Measurements from ENCODE around the gene PDIA6. TPM values are rescaled to one million over a fixed set of nuclear protein-coding genes. Genes with fewer than 3 reads are reported as not detected.
"Not testable (repeated sequence)": the region's sequence is repeated elsewhere in the genome, so short reads cannot be mapped to it uniquely, and the experiment has no call there.

Gene PDIA6
- polyA plus RNA-seq, 4 donors = 24.4 to 311 (median 165) TPM

DNA sequence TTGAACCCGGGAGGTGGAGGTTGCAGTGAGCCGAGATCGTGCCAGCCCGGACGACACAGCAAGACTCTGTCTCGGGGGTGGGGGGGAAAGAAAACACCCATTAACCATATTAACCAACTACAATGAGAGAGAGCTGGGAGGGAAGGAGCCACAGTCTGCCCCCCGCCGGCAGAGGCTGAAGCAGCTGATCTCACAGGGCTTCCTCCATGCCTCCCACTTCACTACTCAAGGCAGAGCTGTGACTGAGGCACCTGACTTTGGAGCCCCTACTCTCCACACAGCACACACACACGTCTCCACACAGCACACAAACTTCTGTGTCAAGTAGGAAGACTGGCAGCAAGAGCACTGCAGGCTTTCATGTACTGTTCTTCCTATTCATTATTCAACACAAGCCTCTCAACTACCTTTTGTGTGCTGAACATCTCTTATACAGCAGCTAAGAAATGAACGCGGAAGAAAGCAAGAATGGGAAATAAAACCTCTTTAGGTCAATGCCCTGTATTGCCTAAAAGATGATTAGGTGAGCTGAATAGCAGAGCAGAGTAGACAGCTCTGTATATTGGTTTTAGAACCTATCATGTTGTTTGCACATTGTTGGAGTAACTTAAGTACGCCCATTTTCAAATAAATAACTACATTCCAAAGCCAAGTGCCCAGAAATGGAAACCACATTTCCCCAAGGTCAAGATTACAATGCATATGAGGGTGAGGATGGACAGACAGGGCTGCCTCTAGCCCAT is 26.2 kb downstream of the PDIA6 start:
- WGBS, 3 donors = 91 to 95% (median 94%) methylated on average over 8 to 12 of the region's 12 CpGs
- no peak for DNase-seq
- no peaks in the 10 kb centered on the region for H3K9me3 ChIP-seq (ENCODE audit: control insufficient read depth in 2 of 2, insufficient read depth in 1 of 2, low read depth in 1 of 2, low read length in 1 of 2)
- peaks cover 12 to 70% (median 17%) of the 10 kb centered on the region in 3 donors for H3K36me3 ChIP-seq (ENCODE audit: control insufficient read depth in 3 of 3, insufficient read depth in 2 of 3, low read depth in 1 of 3, low read length in 3 of 3)
- FAIRE-seq = no peak
- H3K4me1 ChIP-seq (ENCODE audit: control insufficient read depth in 3 of 3, insufficient read depth in 2 of 3, low read depth in 1 of 3, low read length in 2 of 3) = no peaks in the 10 kb centered on the region
- no peak overlapping the region for H3K27ac ChIP-seq (ENCODE audit: low read depth in 1 of 3, low read length in 2 of 3)
- no peaks in the 10 kb centered on the region for H3K27me3 ChIP-seq (ENCODE audit: control insufficient read depth in 3 of 3, insufficient read depth in 3 of 3, low read length in 3 of 3)
- H3K4me3 ChIP-seq (ENCODE audit: low read depth in 1 of 3, low read length in 3 of 3) = no peak overlapping the region

DNA sequence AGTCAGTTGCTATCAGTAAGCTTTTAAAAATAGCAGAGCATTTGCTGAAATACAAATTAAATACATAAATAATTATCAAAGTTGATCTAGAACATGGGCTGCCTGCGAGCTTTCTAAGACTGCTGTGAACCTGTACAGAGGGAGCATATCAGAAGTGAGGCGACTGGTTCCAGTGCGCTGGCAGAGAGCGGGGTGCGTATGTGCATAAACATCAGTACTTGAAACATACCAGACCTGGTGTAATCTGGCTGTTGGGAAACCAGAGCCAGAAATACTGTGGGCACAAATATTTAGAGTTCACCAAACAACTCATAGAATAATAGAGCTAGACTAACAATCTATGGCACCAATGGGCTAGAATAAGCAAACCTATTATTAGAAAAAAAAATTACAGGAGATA is 27.3 kb downstream of the PDIA6 start:
- H3K27me3 ChIP-seq (ENCODE audit: control insufficient read depth in 3 of 3, insufficient read depth in 3 of 3, low read length in 3 of 3) = no peaks in the 10 kb centered on the region
- H3K9me3 ChIP-seq (ENCODE audit: control insufficient read depth in 2 of 2, insufficient read depth in 1 of 2, low read depth in 1 of 2, low read length in 1 of 2) = no peaks in the 10 kb centered on the region
- peaks cover 14 to 72% (median 24%) of the 10 kb centered on the region in 3 donors for H3K36me3 ChIP-seq (ENCODE audit: control insufficient read depth in 3 of 3, insufficient read depth in 2 of 3, low read depth in 1 of 3, low read length in 3 of 3)
- H3K4me3 ChIP-seq (ENCODE audit: low read depth in 1 of 3, low read length in 3 of 3) = no peak overlapping the region
- 93 to 97% (median 96%) methylated on average over 5 of the region's 5 CpGs for WGBS, 3 donors
- no peak for FAIRE-seq
- no peak for DNase-seq
- no peaks in the 10 kb centered on the region for H3K4me1 ChIP-seq (ENCODE audit: control insufficient read depth in 3 of 3, insufficient read depth in 2 of 3, low read depth in 1 of 3, low read length in 2 of 3)
- no peak overlapping the region for H3K27ac ChIP-seq (ENCODE audit: low read depth in 1 of 3, low read length in 2 of 3)

DNA sequence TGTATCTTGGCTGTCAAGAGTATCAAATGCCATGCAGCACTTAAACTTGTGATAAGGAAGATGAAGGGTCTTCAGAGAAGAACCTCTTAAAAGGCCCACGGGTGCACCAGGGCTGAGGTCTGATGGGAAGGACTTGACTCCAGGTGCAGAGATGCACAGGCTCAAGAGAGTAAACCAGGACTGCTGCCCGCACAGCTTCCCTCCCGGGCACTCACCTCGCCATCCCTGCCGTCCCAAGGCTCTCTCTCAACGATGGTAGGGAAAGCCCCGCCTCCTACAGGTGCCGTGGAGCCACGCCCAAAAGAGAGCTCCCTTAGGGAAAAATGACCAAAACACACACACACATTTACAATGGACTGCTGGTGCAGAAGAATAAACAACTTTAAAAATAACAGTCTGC is 27.9 kb downstream of the PDIA6 start:
- Histone ChIP-seq H3K4me1 (ENCODE audit: control insufficient read depth in 3 of 3, insufficient read depth in 2 of 3, low read depth in 1 of 3, low read length in 2 of 3) (no peaks in the 10 kb centered on the region), H3K27ac (ENCODE audit: low read depth in 1 of 3, low read length in 2 of 3) (no peak overlapping the region), H3K36me3 (ENCODE audit: control insufficient read depth in 3 of 3, insufficient read depth in 2 of 3, low read depth in 1 of 3, low read length in 3 of 3) (peaks cover 14 to 74% (median 24%) of the 10 kb centered on the region in 3 donors), H3K9me3 (ENCODE audit: control insufficient read depth in 2 of 2, insufficient read depth in 1 of 2, low read depth in 1 of 2, low read length in 1 of 2) (no peaks in the 10 kb centered on the region), H3K4me3 (ENCODE audit: low read depth in 1 of 3, low read length in 3 of 3) (no peak overlapping the region), H3K27me3 (ENCODE audit: control insufficient read depth in 3 of 3, insufficient read depth in 3 of 3, low read length in 3 of 3) (no peaks in the 10 kb centered on the region)
- no peak for FAIRE-seq
- 76 to 85% (median 79%) methylated on average over 9 of the region's 9 CpGs for WGBS, 3 donors
- DNase-seq = no peak

DNA sequence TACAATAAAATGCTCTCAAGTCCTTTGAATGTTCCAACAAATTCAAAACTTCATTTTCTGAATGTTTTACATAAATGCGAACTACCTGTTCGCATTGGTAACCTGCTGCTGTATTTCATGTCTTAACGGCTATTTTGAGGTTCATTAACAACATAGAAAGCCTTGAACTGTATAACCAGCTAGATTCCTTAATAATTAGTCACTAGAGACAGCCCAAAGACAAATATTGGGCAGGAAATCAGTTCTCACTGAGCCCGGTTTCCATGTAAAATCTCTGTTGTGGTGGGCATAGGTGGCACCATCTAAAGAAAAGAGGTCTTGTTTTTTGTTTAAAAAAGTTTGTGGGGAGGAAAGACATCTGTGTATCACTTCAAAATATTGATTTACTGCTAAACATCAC is 29.2 kb downstream of the PDIA6 start:
- Histone ChIP-seq H3K4me3 (ENCODE audit: low read depth in 1 of 3, low read length in 3 of 3) (no peak overlapping the region), H3K9me3 (ENCODE audit: control insufficient read depth in 2 of 2, insufficient read depth in 1 of 2, low read depth in 1 of 2, low read length in 1 of 2) (no peaks in the 10 kb centered on the region), H3K27me3 (ENCODE audit: control insufficient read depth in 3 of 3, insufficient read depth in 3 of 3, low read length in 3 of 3) (no peaks in the 10 kb centered on the region), H3K4me1 (ENCODE audit: control insufficient read depth in 3 of 3, insufficient read depth in 2 of 3, low read depth in 1 of 3, low read length in 2 of 3) (no peaks in the 10 kb centered on the region), H3K36me3 (ENCODE audit: control insufficient read depth in 3 of 3, insufficient read depth in 2 of 3, low read depth in 1 of 3, low read length in 3 of 3) (peaks cover 14 to 77% (median 24%) of the 10 kb centered on the region in 3 donors), H3K27ac (ENCODE audit: low read depth in 1 of 3, low read length in 2 of 3) (no peak overlapping the region)
- WGBS, 3 donors = 75 to 85% (median 84%) methylated on average over 4 of the region's 4 CpGs
- FAIRE-seq (no peak), DNase-seq (no peak)

DNA sequence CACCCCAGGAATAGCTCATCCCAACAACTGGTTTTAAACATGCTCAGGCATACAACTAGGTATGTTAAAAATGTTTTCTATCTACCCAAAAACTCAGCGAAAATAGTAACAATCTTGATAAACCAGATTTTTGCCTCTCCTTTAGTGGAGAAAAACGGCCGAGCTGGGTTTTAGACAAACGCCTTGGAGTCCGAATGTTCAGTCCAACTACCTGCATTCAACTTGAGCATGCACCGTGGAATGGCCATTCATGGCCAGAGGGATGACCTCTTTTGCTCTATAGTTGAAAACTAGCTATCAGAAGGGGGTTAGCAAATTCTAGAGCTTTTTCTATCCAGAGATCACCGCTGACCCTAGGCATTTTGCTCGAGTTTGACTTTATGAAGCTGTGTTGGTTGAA is 30.8 kb downstream of the PDIA6 start:
- WGBS, 3 donors = 95 to 98% (median 97%) methylated on average over 8 of the region's 8 CpGs
- H3K4me3 ChIP-seq (ENCODE audit: low read depth in 1 of 3, low read length in 3 of 3) = no peak overlapping the region
- FAIRE-seq (no peak), DNase-seq (no peak)
- no peak overlapping the region for H3K27ac ChIP-seq (ENCODE audit: low read depth in 1 of 3, low read length in 2 of 3)
- no peaks in the 10 kb centered on the region for H3K27me3 ChIP-seq (ENCODE audit: control insufficient read depth in 3 of 3, insufficient read depth in 3 of 3, low read length in 3 of 3)
- H3K36me3 ChIP-seq (ENCODE audit: control insufficient read depth in 3 of 3, insufficient read depth in 2 of 3, low read depth in 1 of 3, low read length in 3 of 3) = peaks cover 16 to 78% (median 25%) of the 10 kb centered on the region in 3 donors
- H3K4me1 ChIP-seq (ENCODE audit: control insufficient read depth in 3 of 3, insufficient read depth in 2 of 3, low read depth in 1 of 3, low read length in 2 of 3) = no peaks in the 10 kb centered on the region
- no peaks in the 10 kb centered on the region for H3K9me3 ChIP-seq (ENCODE audit: control insufficient read depth in 2 of 2, insufficient read depth in 1 of 2, low read depth in 1 of 2, low read length in 1 of 2)

DNA sequence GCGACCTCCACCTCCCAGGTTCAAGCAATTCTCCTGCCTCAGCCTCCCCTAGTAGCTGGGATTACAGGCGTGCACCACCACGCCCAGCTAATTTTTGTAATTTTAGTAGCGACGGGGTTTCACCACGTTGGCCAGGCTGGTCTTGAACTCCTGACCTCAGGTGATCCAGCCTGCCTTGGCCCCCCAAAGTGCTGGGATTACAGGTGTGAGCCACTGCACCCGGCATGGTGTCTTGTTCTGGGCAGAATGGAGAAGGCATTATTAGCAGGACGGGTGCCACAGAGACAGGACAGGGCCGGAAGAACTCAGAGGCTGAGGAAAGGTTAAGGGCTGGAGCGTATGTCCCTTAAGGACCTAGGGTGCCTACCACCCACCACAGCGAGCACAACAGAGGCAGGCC is 31.8 kb downstream of the PDIA6 start:
- H3K4me1 ChIP-seq (ENCODE audit: control insufficient read depth in 3 of 3, insufficient read depth in 2 of 3, low read depth in 1 of 3, low read length in 2 of 3); H3K4me3 ChIP-seq (ENCODE audit: low read depth in 1 of 3, low read length in 3 of 3); H3K27ac ChIP-seq (ENCODE audit: low read depth in 1 of 3, low read length in 2 of 3); DNase-seq; H3K9me3 ChIP-seq (ENCODE audit: control insufficient read depth in 2 of 2, insufficient read depth in 1 of 2, low read depth in 1 of 2, low read length in 1 of 2); FAIRE-seq; H3K27me3 ChIP-seq (ENCODE audit: control insufficient read depth in 3 of 3, insufficient read depth in 3 of 3, low read length in 3 of 3): not testable (repeated sequence)
- 94 to 96% (median 95%) methylated on average over 11 of the region's 11 CpGs for WGBS, 3 donors
- H3K36me3 ChIP-seq (ENCODE audit: control insufficient read depth in 3 of 3, insufficient read depth in 2 of 3, low read depth in 1 of 3, low read length in 3 of 3) = peaks cover 16 to 81% (median 25%) of the 10 kb centered on the region in 3 donors

DNA sequence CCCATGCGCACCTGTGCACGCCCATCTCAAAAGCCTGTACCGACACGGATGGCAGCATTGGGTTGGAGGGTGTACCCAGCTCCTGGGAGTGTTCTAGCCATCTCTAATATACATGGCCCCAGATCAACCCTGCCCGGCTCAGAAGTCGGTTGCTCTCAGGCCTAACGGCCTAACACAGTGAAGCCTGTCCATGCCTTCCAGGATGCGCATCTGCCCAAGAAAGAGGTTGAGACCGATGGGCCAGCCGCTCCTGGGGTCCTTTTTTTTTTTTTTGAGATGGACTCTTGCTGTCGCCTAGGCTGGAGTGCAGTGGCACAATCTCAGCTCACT is 32.1 kb downstream of the PDIA6 start:
- Histone ChIP-seq H3K27ac (ENCODE audit: low read depth in 1 of 3, low read length in 2 of 3) (no peak overlapping the region), H3K27me3 (ENCODE audit: control insufficient read depth in 3 of 3, insufficient read depth in 3 of 3, low read length in 3 of 3) (no peaks in the 10 kb centered on the region), H3K36me3 (ENCODE audit: control insufficient read depth in 3 of 3, insufficient read depth in 2 of 3, low read depth in 1 of 3, low read length in 3 of 3) (peaks cover 16 to 81% (median 25%) of the 10 kb centered on the region in 3 donors), H3K4me3 (ENCODE audit: low read depth in 1 of 3, low read length in 3 of 3) (no peak overlapping the region), H3K4me1 (ENCODE audit: control insufficient read depth in 3 of 3, insufficient read depth in 2 of 3, low read depth in 1 of 3, low read length in 2 of 3) (peaks cover 0 to 3% (median 0%) of the 10 kb centered on the region in 3 donors), H3K9me3 (ENCODE audit: control insufficient read depth in 2 of 2, insufficient read depth in 1 of 2, low read depth in 1 of 2, low read length in 1 of 2) (no peaks in the 10 kb centered on the region)
- DNase-seq (no peak), FAIRE-seq (no peak)
- 96 to 99% (median 97%) methylated on average over 11 of the region's 11 CpGs for WGBS, 3 donors

DNA sequence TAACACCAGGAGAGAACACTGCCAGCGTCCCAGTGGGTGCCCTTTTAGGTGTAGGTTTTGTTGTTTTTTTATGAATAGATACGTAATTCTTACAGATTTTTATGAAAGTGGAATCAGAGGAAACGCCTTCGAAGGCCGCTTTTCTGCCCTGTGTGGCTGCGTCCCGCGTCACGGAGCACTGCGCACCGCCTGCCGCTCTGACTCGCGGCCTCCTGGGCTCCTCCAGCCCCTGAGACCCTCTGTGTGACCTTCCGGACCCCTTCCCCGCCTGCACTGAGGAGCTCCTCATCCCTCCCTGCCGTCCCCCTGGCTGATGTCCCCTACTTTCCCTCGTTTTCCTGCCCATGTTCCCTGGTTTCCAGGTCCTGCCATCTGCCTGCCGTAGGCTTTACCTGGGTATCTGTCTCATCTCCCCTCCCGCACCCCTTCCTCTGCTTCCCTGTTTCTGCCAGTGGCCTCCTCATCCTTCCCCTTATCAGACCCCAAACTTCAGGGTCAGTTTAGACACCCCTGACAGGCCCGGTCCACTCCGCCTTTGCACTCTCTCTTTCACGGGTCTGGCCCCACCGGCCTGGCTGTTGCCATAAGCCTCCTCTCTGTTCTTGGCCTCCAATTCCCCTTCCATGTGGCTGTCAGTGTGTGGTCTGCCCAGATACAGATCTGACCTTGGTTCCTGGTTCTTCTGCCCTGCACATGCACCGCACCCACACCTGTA is 32.7 kb downstream of the PDIA6 start:
- Histone ChIP-seq H3K27ac (ENCODE audit: low read depth in 1 of 3, low read length in 2 of 3) (no peak overlapping the region), H3K4me1 (ENCODE audit: control insufficient read depth in 3 of 3, insufficient read depth in 2 of 3, low read depth in 1 of 3, low read length in 2 of 3) (peaks cover 0 to 8% (median 0%) of the 10 kb centered on the region in 3 donors), H3K4me3 (ENCODE audit: low read depth in 1 of 3, low read length in 3 of 3) (no peak overlapping the region), H3K36me3 (ENCODE audit: control insufficient read depth in 3 of 3, insufficient read depth in 2 of 3, low read depth in 1 of 3, low read length in 3 of 3) (peaks cover 16 to 81% (median 25%) of the 10 kb centered on the region in 3 donors), H3K27me3 (ENCODE audit: control insufficient read depth in 3 of 3, insufficient read depth in 3 of 3, low read length in 3 of 3) (no peaks in the 10 kb centered on the region), H3K9me3 (ENCODE audit: control insufficient read depth in 2 of 2, insufficient read depth in 1 of 2, low read depth in 1 of 2, low read length in 1 of 2) (no peaks in the 10 kb centered on the region)
- DNase-seq = no peak
- 96% methylated on average over 25 of the region's 25 CpGs for WGBS, 3 donors
- no peak for FAIRE-seq
